HG03159 (cell line): ENCODE results near the gene ZNF273.
"Not testable (repeated sequence)": the region's sequence is repeated elsewhere in the genome, so short reads cannot be mapped to it uniquely, and the experiment has no call there.

Source experiments
- ATAC-seq: cut with Tn5 transposase; IDR thresholded peaks from one replicate; pipeline ENCODE4 v1.9.1; 2021; ENCODE audit warnings: mild to moderate bottlenecking, moderate library complexity; ENCODE audit not compliant: unreplicated experiment

Gene ZNF273

GRCh38 chr7:64902806-64903721 lies at the start of gene ZNF273:
Gene ZNF273 (plus strand): TSS chr7:64903273. CDS start chr7:64903318, 45 bp downstream.
- peak; percentile 98 for ATAC-seq

GRCh38 chr7:64853679-64854078 lies 49.4 kb upstream of the ZNF273 start:
- ATAC-seq, result no peak

GRCh38 chr7:64854969-64855368 lies 48.1 kb upstream of the ZNF273 start:
- no peak for ATAC-seq

GRCh38 chr7:64863021-64863420 lies 40.1 kb upstream of the ZNF273 start:
- no peak for ATAC-seq

- ATAC-seq, result not testable (repeated sequence)
Measured at GRCh38 chr7:64863530-64863929, 39.5 kb upstream of the ZNF273 start.

- ATAC-seq, result no peak
Measured at GRCh38 chr7:64863969-64864368, 39.1 kb upstream of the ZNF273 start.

- no peak for ATAC-seq
Measured at GRCh38 chr7:64867863-64868440, 35.1 kb upstream of the ZNF273 start.

GRCh38 chr7:64868499-64868898 lies 34.6 kb upstream of the ZNF273 start:
- ATAC-seq, result no peak

GRCh38 chr7:64869121-64869725 lies 33.9 kb upstream of the ZNF273 start:
- no peak for ATAC-seq

GRCh38 chr7:64869912-64870562 lies 33.0 kb upstream of the ZNF273 start:
- ATAC-seq, result no peak

GRCh38 chr7:64870656-64871055 lies 32.4 kb upstream of the ZNF273 start:
- ATAC-seq, result no peak

GRCh38 chr7:64871761-64872160 lies 31.3 kb upstream of the ZNF273 start:
- ATAC-seq, result no peak

- ATAC-seq, result no peak
Measured at GRCh38 chr7:64872351-64873154, 30.5 kb upstream of the ZNF273 start.

- ATAC-seq, result no peak
Measured at GRCh38 chr7:64873155-64873500, 29.9 kb upstream of the ZNF273 start.

- no peak for ATAC-seq
Measured at GRCh38 chr7:64873517-64873916, 29.6 kb upstream of the ZNF273 start.

- ATAC-seq, result no peak
Measured at GRCh38 chr7:64874114-64874513, 29.0 kb upstream of the ZNF273 start.

- no peak for ATAC-seq
Measured at GRCh38 chr7:64874562-64875250, 28.4 kb upstream of the ZNF273 start.

- no peak for ATAC-seq
Measured at GRCh38 chr7:64875258-64875657, 27.8 kb upstream of the ZNF273 start.

GRCh38 chr7:64875658-64876406 lies 27.2 kb upstream of the ZNF273 start:
- no peak for ATAC-seq
